GM19351 (cell line): ENCODE measurements around the gene RTTN.

Experiments used
- ATAC-seq: cut with Tn5 transposase; IDR thresholded peaks from one replicate; pipeline ENCODE4 v1.9.1; 2021; ENCODE audit warnings: mild to moderate bottlenecking, moderate library complexity; ENCODE audit not compliant: unreplicated experiment

The RTTN gene

DNA sequence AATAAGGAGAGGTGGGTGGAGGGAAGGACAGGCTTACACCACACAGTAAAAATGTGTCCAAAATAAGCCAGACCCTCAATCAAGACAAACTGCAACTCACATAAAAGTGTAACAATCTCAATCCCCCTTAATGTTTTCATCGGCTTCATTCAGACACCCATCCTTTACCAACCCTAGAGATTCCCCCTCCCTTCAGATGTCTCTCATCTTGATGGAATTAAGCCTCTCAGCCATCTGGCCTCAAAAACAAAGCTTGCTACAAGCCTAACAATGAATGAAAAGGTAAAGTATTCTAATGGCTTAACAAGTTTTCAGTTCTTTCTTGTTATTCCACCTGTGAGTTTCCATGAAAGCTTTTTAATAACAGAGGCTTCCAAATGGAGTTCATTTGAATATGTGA, 5.2 kb downstream of the RTTN start:
- no peak for ATAC-seq

DNA sequence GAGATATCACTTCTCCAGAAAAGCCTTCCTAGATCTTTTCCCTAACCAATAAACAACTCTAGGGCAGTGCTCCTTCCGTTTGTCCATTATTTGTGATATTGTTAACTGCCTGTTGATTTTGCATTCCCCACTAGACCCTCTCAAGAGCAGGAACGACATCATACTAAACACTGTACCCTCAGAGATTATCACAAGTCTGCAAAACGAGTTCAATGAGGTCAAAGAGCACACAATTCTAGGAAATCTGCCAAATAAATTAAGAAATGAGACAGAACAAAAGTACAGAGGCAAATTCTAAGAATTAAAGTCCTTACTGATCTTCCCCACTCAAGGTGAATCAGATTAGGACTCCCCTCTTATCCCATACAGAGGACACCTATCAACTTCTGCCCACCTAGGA, 7.6 kb downstream of the RTTN start:
- ATAC-seq, result no peak

DNA sequence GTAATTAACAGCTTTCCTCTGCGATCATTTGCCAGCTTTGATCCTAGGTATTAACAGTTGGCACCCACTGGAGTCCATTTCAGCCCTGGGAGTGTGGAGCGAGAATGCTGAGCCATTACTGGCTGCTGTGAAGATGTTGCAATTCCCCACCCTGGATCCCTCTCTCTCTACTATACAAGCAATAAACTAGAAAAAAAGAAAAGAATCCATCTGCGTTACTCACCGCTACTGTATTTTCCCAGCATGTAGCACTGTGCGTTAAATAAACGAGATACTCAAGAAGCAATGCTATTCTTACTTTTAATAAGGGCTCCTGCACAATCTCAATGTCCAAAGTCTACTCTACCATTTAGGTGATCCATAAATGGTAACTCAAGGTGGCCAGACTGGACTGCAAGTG, 8.5 kb downstream of the RTTN start:
- ATAC-seq, result no peak

GRCh38 chr18:70195852-70196434, 9.5 kb downstream of the RTTN start:
- peak; percentile 24 for ATAC-seq

DNA sequence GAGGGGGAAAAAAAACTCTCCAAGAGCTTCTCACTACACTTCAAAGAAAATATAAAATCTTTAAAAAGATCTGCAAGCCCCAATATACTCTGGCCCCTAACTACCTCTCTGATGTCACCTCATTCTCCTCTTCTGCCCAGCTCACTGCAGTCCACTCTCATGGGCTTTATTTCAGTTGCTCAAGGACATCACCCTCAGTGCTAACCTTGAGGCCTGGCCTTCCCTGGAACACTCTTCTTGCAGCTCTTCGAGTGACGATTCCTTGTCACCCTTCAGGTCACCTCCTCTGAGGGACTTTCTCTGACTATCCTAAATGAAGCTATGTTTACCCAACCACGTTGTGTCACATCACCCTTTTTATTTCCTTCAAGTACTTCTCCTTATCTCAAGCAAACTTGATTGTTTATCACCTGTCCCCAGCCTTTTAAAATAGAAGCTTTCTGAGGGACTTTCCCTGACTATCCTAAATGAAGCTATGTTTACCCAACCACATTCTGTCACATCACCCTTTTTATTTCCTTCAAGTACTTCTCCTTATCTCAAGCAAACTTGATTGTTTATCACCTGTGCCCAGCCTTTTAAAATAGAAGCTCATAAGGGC, 10.4 kb downstream of the RTTN start:
- peak; percentile 45 for ATAC-seq

- peak; percentile 76 for ATAC-seq
Measured at GRCh38 chr18:70194227-70194890, 11.1 kb downstream of the RTTN start.

DNA sequence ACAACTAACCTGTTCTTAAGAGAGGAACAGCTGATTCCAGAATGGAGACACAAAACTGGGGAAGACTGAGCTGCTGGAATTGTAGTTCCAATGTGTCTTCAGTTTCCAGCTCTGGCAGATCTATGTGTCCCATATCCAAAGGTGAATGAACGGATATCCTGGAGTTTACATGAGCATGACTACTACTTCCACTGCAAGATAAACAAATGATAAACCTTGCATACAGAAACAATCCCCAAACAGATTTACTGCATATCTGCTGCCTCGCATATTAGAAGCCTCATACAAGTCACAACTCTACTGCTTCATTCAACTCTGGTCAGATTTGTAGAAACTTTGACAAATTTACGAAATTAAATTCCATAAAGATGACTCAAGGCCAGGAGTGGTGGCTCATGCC, 15.0 kb downstream of the RTTN start:
- no peak for ATAC-seq

GRCh38 chr18:70188113-70188512, 17.4 kb downstream of the RTTN start:
- no peak for ATAC-seq

- ATAC-seq, result no peak
Measured at GRCh38 chr18:70183441-70183840, 22.0 kb downstream of the RTTN start.

DNA sequence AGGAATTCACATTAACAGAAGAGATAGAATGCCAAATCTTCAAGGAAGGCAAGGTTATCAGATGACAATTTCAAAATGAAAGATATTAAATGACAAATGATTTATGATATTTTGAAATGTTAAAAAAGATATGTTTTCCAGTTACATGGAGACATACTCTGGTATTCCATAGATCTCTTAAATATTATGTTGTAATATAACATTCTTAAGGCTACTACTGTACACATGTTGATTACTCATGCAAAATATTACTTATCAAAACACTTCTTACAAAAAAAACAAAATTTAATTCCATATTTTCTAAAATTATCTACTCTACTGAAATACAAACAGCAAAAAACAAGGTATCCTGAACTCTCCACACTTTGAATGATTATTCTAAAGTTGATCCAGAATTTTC, 22.9 kb downstream of the RTTN start:
- no peak for ATAC-seq

- no peak for ATAC-seq
Measured at GRCh38 chr18:70181725-70182124, 23.8 kb downstream of the RTTN start.

- ATAC-seq, result no peak
Measured at GRCh38 chr18:70181015-70181414, 24.5 kb downstream of the RTTN start.

GRCh38 chr18:70176537-70176936, 28.9 kb downstream of the RTTN start:
- ATAC-seq, result no peak

DNA sequence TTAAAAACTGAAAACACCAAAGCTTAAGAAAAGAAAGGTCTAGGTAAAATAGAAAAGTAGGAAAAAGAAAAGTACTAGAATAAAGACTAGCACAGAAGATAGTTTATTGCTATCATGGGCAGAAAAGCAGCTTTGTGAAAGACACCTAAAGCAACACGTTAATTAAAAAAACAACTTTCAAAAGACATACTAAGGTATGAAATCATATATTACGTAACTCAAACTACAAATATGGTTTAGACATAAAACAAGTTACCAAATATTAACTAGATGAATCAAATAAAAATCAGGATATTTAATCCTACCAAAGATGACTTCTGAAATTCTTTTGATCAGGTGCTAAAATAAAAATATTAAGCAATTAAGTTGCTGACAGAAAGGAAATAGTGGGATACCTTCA, 30.3 kb downstream of the RTTN start:
- ATAC-seq, result no peak

GRCh38 chr18:70172225-70172624, 33.3 kb downstream of the RTTN start:
- no peak for ATAC-seq

- ATAC-seq, result no peak
Measured at GRCh38 chr18:70169747-70170146, 35.7 kb downstream of the RTTN start.

- ATAC-seq, result no peak
Measured at GRCh38 chr18:70166668-70167067, 38.8 kb downstream of the RTTN start.

DNA sequence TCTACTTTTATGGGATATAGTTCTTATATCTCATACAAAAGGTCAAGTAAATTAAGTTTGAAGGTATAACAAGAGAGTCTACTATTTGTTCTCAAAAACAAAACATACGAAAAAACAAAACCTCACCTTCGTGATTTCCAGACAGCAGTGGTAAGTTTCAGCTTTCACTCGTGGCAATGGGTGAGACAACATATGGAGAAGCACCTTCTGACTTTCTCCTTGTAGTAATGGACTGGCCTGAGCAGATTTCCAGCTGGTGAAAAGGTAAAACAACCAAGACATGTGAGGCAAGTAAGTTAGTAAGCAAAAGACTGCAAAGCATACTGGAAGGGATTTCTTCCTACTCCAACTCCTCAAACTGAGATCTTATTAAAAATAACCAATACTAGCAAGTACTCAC, 39.6 kb downstream of the RTTN start:
- peak; percentile 65 for ATAC-seq

GRCh38 chr18:70160073-70160678, 45.3 kb downstream of the RTTN start:
- ATAC-seq, result no peak

DNA sequence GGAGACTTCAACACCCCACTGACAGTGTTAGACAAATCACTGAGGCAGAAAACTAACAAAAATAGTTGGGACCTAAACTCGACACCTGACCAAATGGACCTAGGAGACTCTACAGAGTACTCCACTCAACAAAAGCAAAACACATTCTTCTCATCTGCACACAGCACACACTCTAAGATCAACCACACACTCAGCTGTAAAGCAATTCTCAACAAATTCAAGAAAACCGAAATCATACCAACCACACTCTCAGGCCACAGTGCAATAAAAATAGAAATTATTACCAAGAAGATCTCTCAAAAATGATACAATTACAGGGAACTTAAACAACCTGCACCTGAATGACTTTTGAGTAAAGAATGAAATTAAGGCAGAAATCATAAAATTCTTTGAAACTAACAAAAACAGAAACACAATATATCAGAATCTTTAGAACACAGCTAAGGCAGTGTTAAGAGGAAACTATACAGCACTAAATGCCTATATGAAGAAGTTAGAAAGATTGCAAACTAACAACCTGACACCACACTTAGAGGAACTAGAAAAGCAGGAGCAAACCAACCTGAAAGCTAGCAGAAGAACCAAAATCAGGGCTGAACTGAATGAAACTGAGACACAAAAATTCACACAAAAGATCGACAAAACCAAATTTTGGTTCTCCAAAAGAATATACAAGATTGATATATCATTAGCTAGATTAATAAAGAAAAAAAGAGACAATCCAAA, 46.3 kb downstream of the RTTN start:
- ATAC-seq, result peak; percentile 64

- ATAC-seq, result no peak
Measured at GRCh38 chr18:70156886-70157285, 48.6 kb downstream of the RTTN start.
